SK-MEL-5 (cell line): Measurements from ENCODE around the gene NGB. TPM values are rescaled to one million over a fixed set of nuclear protein-coding genes. Genes with fewer than 3 reads are reported as not detected.
"Not testable (repeated sequence)": the region's sequence is repeated elsewhere in the genome, so short reads cannot be mapped to it uniquely, and the experiment has no call there.

Source experiments
- DNase-seq: peaks from one replicate; pipeline ENCODE4 v3.0.0-alpha.2; 2016; ENCODE audit warnings: low read depth, low spot score
- in situ Hi-C: cut with HindIII; loops from 2 replicates; pipeline ENCODE4 v1.10.0; 2016; ENCODE audit warnings: low sequenced_read_pairs, high pct_unique_total_duplicates, low pct_unique_long_range_greater_than_20kb
- total RNA-seq: library from RNA; depleted of rRNA; stranded (reverse); fragments of >200 nt; shearing (Covaris generic); gene quantifications from 2 replicates; pipeline ENCODE4 v1.2.3, GENCODE V29; 2014

NGB gene
- total RNA-seq, 1 experiment from 2014 or later: not detected

DNA sequence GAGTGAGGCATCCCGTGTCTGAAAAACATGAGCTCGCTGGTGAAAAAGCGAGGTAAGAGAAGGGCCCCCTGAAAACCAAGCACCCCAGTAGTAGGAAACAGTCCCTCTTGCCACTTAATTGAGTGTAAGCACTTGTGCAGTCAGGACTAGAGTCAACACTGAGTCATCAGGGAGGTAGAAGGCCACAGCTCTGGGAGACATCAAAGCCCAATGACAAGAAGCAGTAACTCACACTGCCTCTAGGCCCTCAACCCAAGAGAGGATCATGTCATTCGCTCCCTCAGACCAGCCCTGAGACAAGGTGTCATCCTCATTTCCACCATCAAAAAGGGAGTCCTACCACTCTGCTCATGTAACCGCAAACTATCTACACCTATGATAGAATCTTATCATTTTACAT, 31.9 kb upstream of the NGB start:
- no peak for DNase-seq

DNA sequence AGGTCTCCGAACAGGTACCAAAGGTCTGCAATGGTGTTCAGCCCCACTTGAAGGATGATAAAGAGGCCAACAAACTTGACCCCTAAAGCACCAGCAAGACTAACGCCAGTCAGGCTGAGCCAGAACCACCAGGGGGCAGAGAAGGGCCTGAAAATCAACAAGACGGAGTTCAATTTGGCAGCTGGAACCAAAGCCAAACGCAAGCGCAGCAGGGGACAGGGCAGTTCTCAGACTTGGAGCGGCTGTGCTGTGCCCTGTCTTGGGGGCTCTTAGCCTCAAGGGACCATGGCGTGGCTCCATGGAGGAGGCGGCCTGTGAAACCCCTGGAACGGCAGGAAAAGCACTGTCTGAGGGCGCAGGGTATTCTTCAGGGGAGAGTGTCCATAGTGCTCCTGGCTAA, 30.1 kb upstream of the NGB start:
- in situ Hi-C loops: no loop called here

More for the DNA sequence above, 31.9 kb upstream of the NGB start:
- in situ Hi-C loops: no loop called here

DNA sequence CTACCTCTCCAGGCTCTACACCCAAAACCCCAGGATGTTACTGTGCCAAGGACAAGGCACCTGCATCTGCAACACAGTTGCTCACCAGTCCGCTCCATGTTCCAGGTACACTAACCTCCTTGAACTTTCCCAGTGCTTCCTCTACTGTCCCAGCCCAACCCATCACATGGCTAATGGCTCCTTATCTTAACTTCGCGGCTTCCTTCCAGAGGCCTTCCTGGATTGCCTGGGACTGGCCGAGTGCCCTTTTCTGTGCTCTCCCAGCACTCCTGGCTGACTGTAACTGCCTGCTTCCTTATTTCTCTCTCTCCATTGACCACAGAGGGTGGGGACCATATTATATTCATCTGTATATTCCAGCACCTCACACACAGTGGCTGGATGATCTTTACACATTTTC, 28.8 kb upstream of the NGB start:
- in situ Hi-C loops: no loop called here
- DNase-seq: no peak

More for the DNA sequence above, 30.1 kb upstream of the NGB start:
- DNase-seq: peak; percentile 89

DNA sequence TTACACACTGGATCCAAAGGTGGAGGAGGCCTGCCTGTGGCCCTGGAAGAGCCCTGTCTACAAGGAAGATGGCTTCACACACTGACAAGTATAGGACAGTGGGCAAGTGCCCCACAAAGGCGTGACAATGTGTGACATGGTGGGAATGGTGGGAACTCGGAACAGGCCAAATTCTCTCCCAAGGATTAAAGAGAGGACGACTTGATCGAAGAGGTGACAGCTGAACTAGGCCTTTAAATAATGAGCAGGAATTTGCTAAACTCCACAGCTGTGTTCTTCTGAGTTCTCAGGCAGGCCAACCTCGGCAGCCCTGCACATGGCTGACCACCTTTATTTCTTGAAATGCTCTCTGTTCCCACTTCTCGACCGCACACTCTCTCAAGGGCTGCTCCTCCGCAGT, 25.9 kb upstream of the NGB start:
- in situ Hi-C loops: no loop called here
- no peak for DNase-seq

DNA sequence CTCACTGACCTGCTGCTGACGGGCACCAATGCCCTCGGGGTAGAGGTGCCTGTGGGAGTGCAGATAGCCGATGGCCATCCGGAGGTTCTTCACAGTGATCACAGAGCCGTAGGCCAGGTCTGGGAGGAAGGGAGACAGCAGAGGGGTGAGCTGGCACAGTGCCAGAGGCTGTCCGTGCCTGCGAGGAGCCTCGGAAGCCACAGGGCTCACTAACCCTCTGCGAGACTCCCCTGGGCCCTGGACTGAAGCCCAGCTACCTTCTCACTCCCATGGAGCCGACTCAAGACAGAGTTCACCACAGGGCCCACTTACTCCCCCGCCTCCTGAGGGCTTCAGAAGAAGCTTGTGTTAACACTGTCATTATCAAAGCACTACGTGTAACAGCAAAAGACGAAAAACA, 25.1 kb upstream of the NGB start:
- no peak for DNase-seq
- in situ Hi-C loops: no loop called here

DNA sequence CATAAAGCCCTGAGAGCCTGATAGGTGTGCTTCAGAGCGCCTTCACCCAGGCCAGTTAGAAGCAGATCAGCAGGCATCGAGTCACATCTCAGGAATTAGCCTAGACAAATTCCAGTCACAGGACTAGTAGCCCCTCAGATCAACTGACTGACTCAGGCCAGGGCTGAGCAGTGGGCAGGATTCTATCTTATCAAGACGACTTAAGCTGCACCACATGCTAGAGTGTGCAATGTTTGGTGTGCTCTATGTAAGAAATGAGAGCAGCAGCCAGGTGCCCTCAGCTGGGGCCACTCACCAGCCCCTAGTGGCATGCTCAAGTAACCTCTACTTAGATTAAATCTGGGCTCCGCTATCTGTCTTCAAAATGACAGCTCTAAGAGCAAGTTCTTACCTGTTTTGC, 19.7 kb upstream of the NGB start:
- no peak for DNase-seq
- in situ Hi-C loops: no loop called here

DNA sequence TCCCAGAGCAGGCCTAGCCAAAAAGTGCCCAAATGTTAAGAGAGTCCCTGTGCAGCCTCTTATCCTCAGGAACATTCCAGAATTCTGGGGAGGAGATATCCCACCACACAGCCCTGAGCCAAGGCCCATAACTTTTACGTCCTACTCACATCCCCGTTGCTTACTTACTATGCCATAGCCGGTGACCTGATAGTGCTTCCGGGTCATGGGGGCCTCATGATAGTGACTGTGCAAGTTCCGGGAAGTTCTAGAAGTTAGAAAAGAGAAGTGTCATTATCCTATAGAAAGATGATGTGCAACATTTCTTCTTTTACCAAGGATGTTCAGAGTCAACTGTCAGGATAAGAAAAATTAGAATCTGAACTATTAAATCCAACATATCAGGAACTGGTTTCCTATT, 15.6 kb upstream of the NGB start:
- no peak for DNase-seq
- in situ Hi-C loops: no loop called here

DNA sequence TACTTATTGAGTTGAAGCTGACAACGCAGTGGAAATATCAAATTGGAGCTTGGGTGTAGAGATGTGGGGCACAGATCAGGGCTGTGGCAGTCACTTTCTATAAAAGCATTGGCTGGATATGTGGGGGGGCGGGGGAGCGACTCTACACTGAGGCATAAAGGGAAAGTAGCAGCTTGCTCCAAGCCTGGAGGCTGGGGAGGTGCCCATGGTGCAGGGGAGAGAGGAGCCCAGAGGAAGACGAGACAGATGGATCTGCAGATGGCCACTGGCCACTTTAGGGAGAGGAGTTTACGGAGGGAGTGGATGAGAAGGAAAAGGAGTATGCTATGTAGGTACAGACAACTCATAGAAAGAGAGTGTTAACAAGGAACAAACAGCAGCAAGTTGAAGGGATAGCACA, 13.5 kb upstream of the NGB start:
- in situ Hi-C loops: no loop called here
- DNase-seq: no peak

DNA sequence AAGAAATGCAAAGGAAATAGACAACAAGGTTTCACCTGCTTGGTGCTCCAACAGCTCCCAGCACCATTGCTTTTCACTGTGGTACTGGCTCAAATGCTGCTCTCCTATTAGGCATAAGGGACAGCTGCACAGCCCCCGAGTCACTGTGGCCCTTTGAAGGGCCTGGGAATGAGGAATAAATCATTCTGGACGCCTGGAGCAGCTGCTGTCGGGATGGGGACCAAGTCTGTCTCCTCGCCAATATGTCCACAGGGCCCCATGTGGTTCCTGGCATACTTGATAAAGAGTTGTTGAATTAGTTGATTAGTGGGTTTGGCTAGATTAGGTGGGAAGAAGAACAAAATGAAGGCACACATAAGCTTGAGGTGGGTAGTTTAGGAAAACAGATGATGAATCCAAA, 13.1 kb upstream of the NGB start:
- in situ Hi-C loops: no loop called here
- DNase-seq: no peak

DNA sequence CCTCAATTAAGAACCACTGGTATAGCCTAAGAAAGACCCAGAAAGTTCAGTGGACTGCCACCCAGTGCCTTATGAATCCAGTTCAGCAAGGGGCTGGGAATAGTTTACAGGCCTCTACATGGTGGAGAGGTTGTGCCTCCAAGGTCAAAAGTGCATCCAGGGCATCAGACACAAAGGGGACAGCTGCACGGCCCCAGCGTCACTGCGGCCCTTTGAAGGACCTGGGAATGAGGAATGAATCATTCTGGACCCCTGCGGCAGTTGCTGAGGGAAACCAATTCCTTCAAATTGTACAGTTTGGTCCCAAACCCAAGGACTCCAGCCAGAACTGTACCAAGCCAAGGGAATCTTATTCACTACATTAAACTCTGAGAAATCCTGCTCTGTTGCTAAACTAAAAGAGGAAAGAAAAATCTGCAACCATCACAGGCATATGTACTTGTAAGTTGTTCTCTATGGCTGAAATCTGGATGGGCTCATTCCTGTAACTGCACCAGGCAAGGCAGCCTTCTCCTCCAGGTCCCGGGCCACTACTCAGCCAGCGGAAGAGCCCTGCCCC, 10.9 kb upstream of the NGB start:
- in situ Hi-C loops: no loop called here
- no peak for DNase-seq

DNA sequence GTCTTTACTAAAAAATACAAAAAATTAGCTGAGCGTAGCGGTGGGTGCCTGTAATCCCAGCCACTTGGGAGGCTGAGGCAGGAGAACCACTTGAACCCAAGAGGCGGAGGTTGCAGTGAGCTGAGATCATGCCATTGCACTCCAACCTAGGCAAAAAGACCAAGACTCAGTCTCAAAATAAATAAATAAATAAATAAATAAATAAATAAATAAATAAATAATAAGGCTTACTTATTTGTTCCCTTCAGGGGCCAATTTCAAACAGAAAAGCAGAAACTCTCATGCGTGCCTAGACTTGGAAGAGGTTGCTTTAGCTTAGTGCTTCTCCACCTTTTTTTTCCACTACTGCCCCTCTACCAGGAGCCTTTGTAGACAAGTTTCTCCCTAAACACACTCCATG, 9.9 kb upstream of the NGB start:
- in situ Hi-C loops, DNase-seq: not testable (repeated sequence)

DNA sequence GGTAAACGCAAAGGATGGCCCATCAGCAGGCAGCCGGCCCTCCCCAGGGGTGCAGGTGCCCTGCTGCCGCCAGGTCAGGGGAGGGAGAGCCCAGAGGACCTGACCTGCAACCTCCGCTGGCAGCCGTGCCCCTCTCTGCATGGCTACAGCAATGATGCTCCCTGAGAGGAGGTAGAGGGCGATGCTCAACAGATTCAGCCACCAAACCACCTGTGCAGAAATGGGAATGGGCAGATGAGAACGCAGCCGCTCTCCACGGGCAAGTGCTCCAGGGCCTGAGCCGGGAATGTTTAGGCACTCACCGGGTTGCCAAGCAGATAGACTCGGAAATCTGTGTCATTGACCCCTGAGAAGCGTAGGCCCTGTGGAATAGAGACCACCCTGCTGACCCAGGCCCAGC, 8.7 kb upstream of the NGB start:
- in situ Hi-C loops: no loop called here
- no peak for DNase-seq

DNA sequence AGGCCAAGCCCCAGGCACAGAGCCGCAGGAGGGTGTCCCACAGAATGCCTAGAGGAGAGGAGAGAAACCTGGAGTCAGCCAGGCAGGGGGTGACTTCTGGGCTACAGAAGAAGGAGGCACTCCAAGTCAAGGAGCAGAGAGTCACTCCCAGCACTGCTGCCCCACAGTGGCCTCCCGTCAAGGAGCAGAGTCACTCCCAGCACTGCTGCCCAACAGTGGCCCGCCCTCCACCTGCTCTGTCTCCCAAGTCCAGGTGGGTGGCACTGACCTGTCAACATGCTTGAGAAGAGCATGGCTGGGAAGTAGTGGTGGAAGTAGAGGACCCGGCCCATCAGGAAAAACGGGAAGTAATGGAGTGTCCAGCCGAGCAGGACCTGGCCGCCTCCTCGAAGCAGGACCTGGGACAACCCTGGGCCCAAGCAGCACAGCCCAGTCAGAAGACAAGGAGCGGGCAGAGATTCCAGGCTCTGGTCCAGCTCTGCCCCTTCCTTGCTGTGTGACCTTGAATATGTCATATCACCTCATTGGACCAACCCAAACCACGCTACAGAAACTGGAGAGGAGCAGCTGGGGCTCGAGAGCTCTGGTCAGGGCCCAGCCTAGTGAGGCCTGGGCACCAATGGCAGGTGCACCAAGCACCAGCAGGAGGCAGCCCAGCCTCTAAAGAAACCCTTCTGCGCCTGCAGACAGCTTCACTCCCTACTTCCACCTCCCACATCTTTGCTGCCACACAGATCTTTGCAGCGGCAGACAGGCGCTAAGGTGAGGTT, 7.6 kb upstream of the NGB start:
- in situ Hi-C loops: no loop called here
- DNase-seq: no peak

DNA sequence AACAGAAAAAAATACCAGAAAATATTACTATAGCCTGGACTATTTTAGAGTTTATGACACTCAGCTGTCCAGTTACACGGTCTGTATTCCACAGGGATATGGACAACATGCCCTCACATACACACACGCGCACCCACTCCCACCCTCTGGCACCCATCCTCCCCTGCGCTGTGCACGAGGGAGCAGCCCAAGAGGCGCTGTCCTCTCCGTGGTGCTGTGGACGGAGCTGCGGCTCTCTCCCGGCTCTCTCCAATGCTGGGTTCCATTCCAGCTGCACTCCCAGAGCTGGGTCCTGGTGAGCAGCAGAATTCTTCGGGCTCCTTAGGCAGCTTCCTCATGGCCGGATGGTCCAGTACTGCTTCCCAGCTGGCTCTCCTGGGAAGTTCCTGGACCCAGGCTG, 6.0 kb upstream of the NGB start:
- in situ Hi-C loops: no loop called here
- DNase-seq: no peak

DNA sequence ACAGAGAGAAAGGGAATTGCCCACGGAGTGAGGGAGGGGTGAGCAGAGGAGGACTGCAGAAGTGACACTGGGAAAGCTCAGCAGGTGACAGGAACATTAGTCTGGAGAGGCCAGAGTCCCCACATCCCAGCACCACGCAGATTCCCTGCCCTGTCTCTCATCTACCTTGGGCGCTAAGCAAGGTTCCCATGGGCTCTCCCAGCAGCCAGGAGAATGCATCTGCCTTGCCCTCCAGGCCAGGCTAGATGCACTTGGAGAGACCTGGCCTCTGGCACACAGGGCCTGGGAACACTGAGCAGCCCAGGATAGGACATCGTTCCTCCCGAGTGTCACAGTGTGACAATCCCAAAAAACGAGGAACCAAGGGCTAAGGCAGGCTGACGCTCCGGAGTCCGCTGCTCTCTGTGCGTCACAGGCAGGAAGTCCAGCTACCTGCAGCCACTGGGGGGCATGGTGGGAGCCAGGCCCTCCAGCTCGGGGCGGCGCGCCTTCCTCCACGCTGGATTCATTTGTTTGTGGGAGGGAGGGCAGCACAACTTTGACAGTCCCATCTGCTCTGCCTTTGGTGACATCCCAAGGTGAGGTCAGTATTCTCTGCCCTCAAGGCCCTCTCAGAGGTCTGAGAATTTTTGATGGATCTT, 5.4 kb upstream of the NGB start:
- in situ Hi-C loops: no loop called here
- no peak for DNase-seq

DNA sequence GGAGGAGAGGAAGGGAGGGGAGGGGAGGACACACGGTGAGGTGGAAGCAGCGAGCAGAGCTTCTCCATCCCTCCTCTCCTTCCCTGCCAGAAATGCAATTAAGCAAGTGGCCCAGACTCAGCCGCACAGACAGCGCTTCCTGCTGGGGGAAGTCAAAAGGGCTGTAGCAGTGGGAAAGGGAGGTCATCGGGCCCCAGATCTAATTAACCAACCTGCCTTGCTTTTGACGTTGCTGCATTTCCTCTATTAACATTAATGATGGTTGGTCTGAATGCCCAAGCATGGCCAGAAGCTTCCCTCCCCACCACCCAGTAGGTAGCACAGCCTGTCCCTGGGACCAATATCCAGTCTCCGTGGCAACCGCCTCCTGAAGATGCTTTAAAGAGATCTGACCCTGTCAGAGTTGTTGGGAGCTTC, 4.6 kb upstream of the NGB start:
- in situ Hi-C loops: no loop called here
- no peak for DNase-seq

DNA sequence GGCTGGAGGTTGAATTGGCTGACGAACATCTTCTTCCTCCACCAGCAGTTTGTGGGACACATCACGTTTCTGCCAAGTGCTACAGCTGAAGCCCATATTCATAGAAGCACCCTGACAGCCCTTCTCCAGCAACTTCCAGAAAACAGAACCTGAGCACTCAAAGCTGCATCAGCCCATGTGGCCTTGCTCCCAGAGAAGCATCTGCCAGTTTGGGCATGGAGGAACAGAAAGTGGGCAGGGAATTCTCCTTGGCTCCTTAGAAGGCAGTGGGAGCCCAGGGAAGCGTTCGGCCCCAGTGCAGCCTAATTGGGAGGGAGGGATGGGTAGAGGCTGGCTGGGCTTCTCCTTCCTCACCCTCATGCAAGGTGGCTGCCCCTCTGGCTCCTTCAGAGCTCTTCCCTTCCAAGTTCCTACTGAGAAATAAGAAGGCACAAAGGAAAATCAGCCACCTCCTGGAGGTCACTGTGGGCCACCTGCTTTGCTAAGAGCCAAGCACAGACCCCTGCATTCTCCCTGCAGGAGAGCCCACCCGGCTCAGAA, 4.1 kb upstream of the NGB start:
- in situ Hi-C loops: no loop called here
- DNase-seq: no peak

DNA sequence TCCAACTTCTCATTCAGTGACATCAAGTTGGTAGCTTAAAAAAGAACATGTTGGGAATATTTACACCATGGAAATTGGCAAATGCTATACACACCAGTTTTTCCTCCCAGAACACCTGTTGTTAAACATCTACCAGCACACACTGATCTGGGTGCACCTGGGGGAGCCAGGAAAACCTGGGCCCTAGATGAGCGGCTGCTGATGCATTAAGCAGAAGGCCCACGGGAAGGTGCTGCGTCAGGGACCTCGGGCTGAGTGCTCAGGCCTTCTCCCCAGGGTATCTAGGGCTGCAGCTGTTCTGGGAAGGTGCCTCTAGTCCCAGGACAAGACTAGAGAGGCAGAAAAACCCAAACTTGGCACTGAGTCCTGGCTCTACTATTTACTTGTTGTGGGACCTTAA, 2.8 kb upstream of the NGB start:
- DNase-seq: no peak
- in situ Hi-C loops: no loop called here

DNA sequence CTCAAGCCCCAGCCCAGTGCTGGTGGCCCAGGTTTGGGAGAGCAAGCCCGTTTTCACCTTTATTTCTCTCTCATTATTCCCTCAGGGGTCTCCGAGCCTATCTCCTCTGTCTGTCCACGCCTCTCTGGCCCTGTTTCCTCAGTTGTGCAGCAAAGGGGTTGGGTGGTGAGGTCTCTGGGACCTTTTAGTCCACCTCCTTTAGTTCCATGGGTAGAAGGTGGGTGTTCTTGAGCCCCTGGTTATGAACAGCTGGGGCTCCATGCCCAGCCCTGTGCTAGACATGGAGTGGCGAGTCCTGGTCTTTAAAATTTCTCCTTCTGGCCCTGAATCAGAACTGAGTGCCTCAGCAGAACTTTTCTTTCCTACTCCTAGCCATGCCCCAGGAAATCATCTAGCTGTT, 1.3 kb upstream of the NGB start:
- in situ Hi-C loops: no loop called here
- no peak for DNase-seq
